Erythroblast (primary cell): ENCODE data around the gene CAMK1D.

Experiments used
- GATA1 ChIP-seq: IDR thresholded peaks from 2 replicates; pipeline ENCODE4 v1.6.1; 2011; ENCODE audit warnings: low read depth, mild to moderate bottlenecking, control low read depth, low read length, moderate library complexity
- POLR2A ChIP-seq: IDR thresholded peaks from 2 replicates; pipeline ENCODE4 v1.6.1; 2011; ENCODE audit warnings: mild to moderate bottlenecking, low read length

DNA sequence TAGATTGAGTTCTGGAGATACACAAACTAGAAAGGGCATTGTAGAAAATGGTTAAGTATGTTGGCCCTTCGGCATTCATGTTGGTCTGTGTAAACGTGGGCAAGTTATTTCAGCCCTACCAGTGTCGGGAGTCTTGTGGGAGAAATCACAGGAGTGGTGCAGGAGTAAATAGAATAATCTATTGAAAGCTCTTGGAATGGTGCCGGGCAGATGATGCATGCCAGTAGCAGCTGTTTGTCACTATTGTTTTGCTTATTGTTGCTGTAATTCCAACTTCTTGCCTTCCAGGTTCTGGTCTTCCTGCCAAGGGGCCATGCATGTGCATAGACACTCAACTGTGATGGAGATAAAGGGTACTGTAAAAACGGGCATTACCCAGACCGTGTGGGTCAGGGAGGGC lies 259.4 kb downstream of the CAMK1D start:
- TF ChIP-seq POLR2A (no peak), GATA1 (no peak)
